ENCODE results near the gene ZNF462.

DNA sequence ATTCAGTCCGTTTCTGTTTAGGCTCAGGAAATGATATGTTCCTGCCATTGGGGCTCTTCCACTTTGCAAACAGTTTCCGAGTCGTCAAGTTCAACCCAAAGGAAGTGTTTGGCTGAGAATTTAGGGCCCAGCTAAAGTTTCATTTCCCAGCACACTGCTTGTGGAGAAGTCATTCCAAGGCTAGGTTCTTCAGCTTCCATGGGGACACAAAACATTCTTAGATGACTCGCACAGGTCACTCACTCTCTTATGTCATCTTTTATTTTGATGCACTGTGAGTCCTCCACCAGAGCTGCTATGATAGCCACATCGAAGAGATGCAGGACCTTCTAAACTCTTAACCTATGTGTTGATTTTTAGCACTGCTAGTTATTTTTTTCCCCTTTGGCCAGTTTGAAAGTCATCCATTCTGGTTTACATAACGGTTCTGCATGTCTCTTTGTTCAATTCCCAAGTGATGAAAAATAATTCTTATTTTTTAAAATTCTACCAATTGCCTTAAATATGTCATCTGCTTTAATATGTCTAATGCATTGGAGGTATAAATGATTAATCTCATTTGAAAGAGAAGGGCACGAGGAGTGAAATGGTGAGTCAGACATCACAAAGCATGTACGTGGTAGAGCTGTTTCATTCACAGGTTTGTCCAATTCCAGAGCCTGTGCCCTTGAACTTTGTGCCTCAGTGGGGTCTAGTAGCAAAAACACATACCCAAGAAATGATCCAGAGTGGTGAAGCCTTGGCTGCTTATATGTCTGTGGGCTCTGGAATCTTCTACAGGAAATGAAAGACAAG, 84.3 kb downstream of the ZNF462 start:
- no peak for TF ChIP-seq EP300 (IDR thresholded peaks at IDR 0.05)
- TF ChIP-seq, protein P1, sequence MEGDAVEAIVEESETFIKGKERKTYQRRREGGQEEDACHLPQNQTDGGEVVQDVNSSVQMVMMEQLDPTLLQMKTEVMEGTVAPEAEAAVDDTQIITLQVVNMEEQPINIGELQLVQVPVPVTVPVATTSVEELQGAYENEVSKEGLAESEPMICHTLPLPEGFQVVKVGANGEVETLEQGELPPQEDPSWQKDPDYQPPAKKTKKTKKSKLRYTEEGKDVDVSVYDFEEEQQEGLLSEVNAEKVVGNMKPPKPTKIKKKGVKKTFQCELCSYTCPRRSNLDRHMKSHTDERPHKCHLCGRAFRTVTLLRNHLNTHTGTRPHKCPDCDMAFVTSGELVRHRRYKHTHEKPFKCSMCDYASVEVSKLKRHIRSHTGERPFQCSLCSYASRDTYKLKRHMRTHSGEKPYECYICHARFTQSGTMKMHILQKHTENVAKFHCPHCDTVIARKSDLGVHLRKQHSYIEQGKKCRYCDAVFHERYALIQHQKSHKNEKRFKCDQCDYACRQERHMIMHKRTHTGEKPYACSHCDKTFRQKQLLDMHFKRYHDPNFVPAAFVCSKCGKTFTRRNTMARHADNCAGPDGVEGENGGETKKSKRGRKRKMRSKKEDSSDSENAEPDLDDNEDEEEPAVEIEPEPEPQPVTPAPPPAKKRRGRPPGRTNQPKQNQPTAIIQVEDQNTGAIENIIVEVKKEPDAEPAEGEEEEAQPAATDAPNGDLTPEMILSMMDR (IDR thresholded peaks at IDR 0.05), result no peak
